ENCODE results near the gene NEK10. TPM values are rescaled to one million over a fixed set of nuclear protein-coding genes. Genes with fewer than 3 reads are reported as not detected.

NEK10 gene
- total and polyA plus RNA-seq, 2 of the 13 experiments (the other 11 are each of a cell fraction or from before 2014, with no cell fraction given) = 2.8 to 14.2 TPM

DNA sequence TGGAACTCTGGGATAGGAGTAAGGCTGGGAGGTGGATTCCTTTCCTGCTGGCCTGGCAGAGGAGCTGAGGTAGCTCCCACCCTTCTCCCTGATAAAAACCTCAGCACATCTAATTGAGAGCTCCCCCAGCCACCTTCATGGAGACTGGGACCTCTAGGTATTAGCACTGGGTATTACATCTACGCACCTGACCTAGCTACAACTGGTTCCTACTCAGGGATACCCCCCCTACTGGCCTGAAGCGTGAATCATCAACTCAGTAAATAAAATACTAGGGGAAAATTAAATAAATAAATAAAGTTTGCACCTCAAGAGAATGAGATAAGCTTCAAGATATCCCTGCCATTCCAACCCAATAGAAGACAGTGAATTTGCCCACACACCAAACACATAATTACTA is 140.4 kb downstream of the NEK10 start:
- in situ Hi-C loops (cut with HindIII; ENCODE audit: extremely low pct_ligation_motif_present, low pct_unique_long_range_greater_than_20kb) = no loop called here
- Histone ChIP-seq H3K79me2 (ENCODE audit: insufficient read depth, low read length) (no peaks in the 10 kb centered on the region), H3K36me3 (replicated peaks in 1 of 2; ENCODE audit: control insufficient read depth in 1 of 2, insufficient read depth in 2 of 2, low read length in 2 of 2) (no peaks in the 10 kb centered on the region), H4K20me1 (ENCODE audit: insufficient read depth, low read length) (no peaks in the 10 kb centered on the region), H3K4me2 (ENCODE audit: low read depth, low read length) (no peak overlapping the region), H3K27me3 (ENCODE audit: control insufficient read depth in 1 of 2, insufficient read depth in 2 of 2, low read length in 2 of 2) (no peaks in the 10 kb centered on the region), H2AFZ (ENCODE audit: low read length) (no peak overlapping the region), H3K4me1 (ENCODE audit: insufficient read depth, low read length) (no peaks in the 10 kb centered on the region), H3K27ac (ENCODE audit: extremely low read length, insufficient read depth, low read length) (no peak overlapping the region), H3K9me3 (ENCODE audit: low read length) (peaks cover 12% of the 10 kb centered on the region; the same call in 1 of the 2 replicates), H3K4me3 (replicated peaks in 1 of 3; ENCODE audit: insufficient read depth in 1 of 3, low read depth in 2 of 3, low read length in 3 of 3) (no peak overlapping the region), H3K9ac (ENCODE audit: insufficient read depth, low read depth, low read length) (no peak overlapping the region)
- peak; percentile 39 for FAIRE-seq
- BruUV-seq (replicated peaks) = no TSS peak
- ATAC-seq = peak; percentile 82
- peak; percentile 39 for DNase-seq (ENCODE audit: low spot score)
- TF ChIP-seq ATF7 (IDR thresholded peaks at IDR 0.05) = no peak
- no peak for TF ChIP-seq ATF7 (CRISPR knock-in tag; IDR thresholded peaks at IDR 0.05)
- TF ChIP-seq NCOA2 (CRISPR knock-in tag; IDR thresholded peaks at IDR 0.05) = no peak
- TF ChIP-seq KLF11 (CRISPR knock-in tag; IDR thresholded peaks at IDR 0.05) = no peak
- TF ChIP-seq, protein P1, sequence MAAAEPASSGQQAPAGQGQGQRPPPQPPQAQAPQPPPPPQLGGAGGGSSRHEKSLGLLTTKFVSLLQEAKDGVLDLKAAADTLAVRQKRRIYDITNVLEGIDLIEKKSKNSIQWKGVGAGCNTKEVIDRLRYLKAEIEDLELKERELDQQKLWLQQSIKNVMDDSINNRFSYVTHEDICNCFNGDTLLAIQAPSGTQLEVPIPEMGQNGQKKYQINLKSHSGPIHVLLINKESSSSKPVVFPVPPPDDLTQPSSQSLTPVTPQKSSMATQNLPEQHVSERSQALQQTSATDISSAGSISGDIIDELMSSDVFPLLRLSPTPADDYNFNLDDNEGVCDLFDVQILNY (CRISPR knock-in tag; conservative IDR thresholded peaks at IDR 0.05) = no peak
- no peak for TF ChIP-seq ZNF136 (CRISPR knock-in tag; IDR thresholded peaks at IDR 0.05; ENCODE audit: low read depth)
- TF ChIP-seq RELA (CRISPR knock-in tag; IDR thresholded peaks at IDR 0.05) = no peak
- TF ChIP-seq MATR3 (CRISPR knock-in tag; IDR thresholded peaks at IDR 0.05) = no peak
- TF ChIP-seq CEBPB (IDR thresholded peaks at IDR 0.05; ENCODE audit: borderline replicate concordance, low read depth, low read length) = no peak
- TF ChIP-seq ZBTB3 (CRISPR knock-in tag; IDR thresholded peaks at IDR 0.05; ENCODE audit: borderline replicate concordance, low read depth) = no peak
- TF ChIP-seq ZNF10 (CRISPR knock-in tag; IDR thresholded peaks at IDR 0.05; ENCODE audit: borderline replicate concordance, low read depth) = no peak
- no peak for TF ChIP-seq AHR (CRISPR knock-in tag; IDR thresholded peaks at IDR 0.05)
- no peak for TF ChIP-seq BORCS8-MEF2B (CRISPR knock-in tag; IDR thresholded peaks at IDR 0.05)
- no peak for TF ChIP-seq POLR2AphosphoS5 (IDR thresholded peaks at IDR 0.05; ENCODE audit: low read depth, low read length)
- TF ChIP-seq ZNF670 (CRISPR knock-in tag; IDR thresholded peaks at IDR 0.05; ENCODE audit: borderline replicate concordance) = no peak
- TF ChIP-seq, protein P2, sequence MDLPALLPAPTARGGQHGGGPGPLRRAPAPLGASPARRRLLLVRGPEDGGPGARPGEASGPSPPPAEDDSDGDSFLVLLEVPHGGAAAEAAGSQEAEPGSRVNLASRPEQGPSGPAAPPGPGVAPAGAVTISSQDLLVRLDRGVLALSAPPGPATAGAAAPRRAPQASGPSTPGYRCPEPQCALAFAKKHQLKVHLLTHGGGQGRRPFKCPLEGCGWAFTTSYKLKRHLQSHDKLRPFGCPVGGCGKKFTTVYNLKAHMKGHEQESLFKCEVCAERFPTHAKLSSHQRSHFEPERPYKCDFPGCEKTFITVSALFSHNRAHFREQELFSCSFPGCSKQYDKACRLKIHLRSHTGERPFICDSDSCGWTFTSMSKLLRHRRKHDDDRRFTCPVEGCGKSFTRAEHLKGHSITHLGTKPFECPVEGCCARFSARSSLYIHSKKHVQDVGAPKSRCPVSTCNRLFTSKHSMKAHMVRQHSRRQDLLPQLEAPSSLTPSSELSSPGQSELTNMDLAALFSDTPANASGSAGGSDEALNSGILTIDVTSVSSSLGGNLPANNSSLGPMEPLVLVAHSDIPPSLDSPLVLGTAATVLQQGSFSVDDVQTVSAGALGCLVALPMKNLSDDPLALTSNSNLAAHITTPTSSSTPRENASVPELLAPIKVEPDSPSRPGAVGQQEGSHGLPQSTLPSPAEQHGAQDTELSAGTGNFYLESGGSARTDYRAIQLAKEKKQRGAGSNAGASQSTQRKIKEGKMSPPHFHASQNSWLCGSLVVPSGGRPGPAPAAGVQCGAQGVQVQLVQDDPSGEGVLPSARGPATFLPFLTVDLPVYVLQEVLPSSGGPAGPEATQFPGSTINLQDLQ (CRISPR knock-in tag; IDR thresholded peaks at IDR 0.05) = no peak
- no peak for TF ChIP-seq ZBTB7A (CRISPR knock-in tag; IDR thresholded peaks at IDR 0.05)
- TF ChIP-seq NCOA5 (CRISPR knock-in tag; IDR thresholded peaks at IDR 0.05) = no peak
- no peak for TF ChIP-seq ZSCAN21 (CRISPR knock-in tag; IDR thresholded peaks at IDR 0.05; ENCODE audit: borderline replicate concordance)
- TF ChIP-seq ZC3H13 (CRISPR knock-in tag; IDR thresholded peaks at IDR 0.05) = no peak
- TF ChIP-seq SRSF9 (IDR thresholded peaks at IDR 0.05; ENCODE audit: borderline replicate concordance, insufficient read depth, low read depth, low read length, poor library complexity, severe bottlenecking) = no peak
- POLR2A ChIA-PET = no interaction called here
- intact Hi-C loops (cut with micrococcal nuclease; ENCODE audit: unreplicated experiment) = no loop called here
- 95% methylated on average over 2 of the region's 2 CpGs for WGBS (ENCODE audit: low lambda C conversion rate)
- CTCF ChIA-PET (ENCODE audit: low intra/inter-chr PET ratio, low total read pairs) = no interaction called here

All from HepG2 (cell line).